HCT116 (cell line): Measurements from ENCODE around the gene SEC14L1. TPM values are rescaled to one million over a fixed set of nuclear protein-coding genes. Genes with fewer than 3 reads are reported as not detected.

Experiments used
- ATAC-seq: fragments of 200-7000 bp; cut with Tn5 transposase; 2 replicates; pipeline ENCODE4 v1.9.1; 2020; ENCODE audit warnings: mild to moderate bottlenecking, moderate library complexity
- BruUV-seq: library from RNA; stranded (reverse); fragments of 400-500 nt; replicated peaks from 2 replicates; lab custom pipeline; 2021; lab: Mats Ljungman, UMichigan
- CTCF ChIA-PET: fragments of 300-600 bp; sonication (Branson Sonifier 250); formaldehyde crosslinking; loops from one replicate; lab custom pipeline; 2021; ENCODE audit warnings: antibody characterized with exemption; lab: Charles Lee
- POLR2A ChIA-PET: fragments of 300-600, 350-600 bp; sonication (Branson Sonifier 250); formaldehyde crosslinking; loops from one replicate; lab custom pipeline; 2021; ENCODE audit warnings: antibody characterized with exemption; lab: Charles Lee
- RAD21 ChIA-PET, 2 experiments: fragments of 300-600 bp; sonication (Branson Sonifier 250); formaldehyde crosslinking; loops; one replicate each; lab custom pipeline; 2023; ENCODE audit warnings: low total read pairs in 2 of 2; ENCODE audit not compliant: uncharacterized antibody in 2 of 2, unreplicated experiment in 2 of 2, low non-redundant PET in 1 of 2; lab: Charles Lee
- DNase-seq: peaks from one replicate; pipeline ENCODE4 v3.0.0-alpha.2; 2010; ENCODE audit warnings: low read depth, low spot score
- H2AFZ ChIP-seq: fragments of 200-600 bp; shearing (Covaris generic), sonication (generic); 2 replicates; pipeline ENCODE4 v1.6.1; 2017; ENCODE audit warnings: low read depth, mixed run types, mixed read lengths, antibody characterized with exemption, low read length; ENCODE audit not compliant: poor library complexity, severe bottlenecking
- H3K27ac ChIP-seq: 2 replicates; pipeline ENCODE4 v1.5.1; 2012; ENCODE audit warnings: low read depth, low read length
- H3K27me3 ChIP-seq: fragments of 200-600 bp; sonication (generic); 2 replicates; pipeline ENCODE4 v1.6.1; 2016; ENCODE audit warnings: mixed run types, low read length, mixed read lengths; ENCODE audit not compliant: insufficient read depth
- H3K36me3 ChIP-seq, 2 experiments: fragments of 200-500 bp in 1 of 2; fragments of 200-600 bp in 1 of 2; sonication (Bioruptor generic) in 1 of 2; sonication (generic) in 1 of 2; 2 replicates each; pipeline versions ENCODE4 v1.5.1 to v1.6.1; 2014 to 2016; ENCODE audit warnings: low read length in 2 of 2, inconsistent platforms in 1 of 2, mixed read lengths in 1 of 2, mixed run types in 1 of 2; ENCODE audit not compliant: insufficient read depth in 2 of 2, control insufficient read depth in 1 of 2
- H3K4me1 ChIP-seq, 2 experiments: fragments of 200-600 bp in 1 of 2; sonication (generic) in 1 of 2; 2 replicates each; pipeline versions ENCODE4 v1.5.1 to v1.6.1; 2012 to 2017; ENCODE audit warnings: low read length in 2 of 2, inconsistent platforms in 1 of 2, mild to moderate bottlenecking in 1 of 2, mixed read lengths in 1 of 2, mixed run types in 1 of 2, moderate library complexity in 1 of 2; ENCODE audit not compliant: insufficient read depth in 2 of 2, control insufficient read depth in 1 of 2
- H3K4me2 ChIP-seq: fragments of 200-600 bp; sonication (generic); 2 replicates; pipeline ENCODE4 v1.6.1; 2017; ENCODE audit warnings: mixed run types, low read length, mixed read lengths
- H3K4me3 ChIP-seq, 2 experiments: fragments of 200-600 bp in 1 of 2; sonication (generic) in 1 of 2; replicated peaks in 1 of 2; 2 replicates each; pipeline ENCODE4 v1.5.1; 2011 to 2016; ENCODE audit warnings: low read length in 2 of 2, control low read depth in 1 of 2, low read depth in 1 of 2, mild to moderate bottlenecking in 1 of 2, mixed read lengths in 1 of 2, mixed run types in 1 of 2
- H3K79me2 ChIP-seq: fragments of 200-600 bp; sonication (generic); 2 replicates; pipeline ENCODE4 v1.6.1; 2017; ENCODE audit warnings: mild to moderate bottlenecking, mixed run types, low read length, moderate library complexity, mixed read lengths; ENCODE audit not compliant: insufficient read depth
- H3K9ac ChIP-seq: fragments of 200-600 bp; sonication (generic); 2 replicates; pipeline ENCODE4 v1.6.1; 2016; ENCODE audit warnings: low read length, mixed read lengths
- H3K9me2 ChIP-seq: fragments of 200-600 bp; sonication (generic), shearing (Covaris generic); 2 replicates; pipeline ENCODE4 v1.6.1; 2017; ENCODE audit warnings: mixed run types, mild to moderate bottlenecking, moderate library complexity; ENCODE audit not compliant: insufficient read depth
- H3K9me3 ChIP-seq, 2 experiments: fragments of 200-500 bp in 1 of 2; fragments of 200-600 bp in 1 of 2; sonication (Bioruptor generic) in 1 of 2; sonication (generic) in 1 of 2; 2 replicates each; pipeline ENCODE4 v1.6.1; 2014 to 2017; ENCODE audit warnings: low read length in 2 of 2, mixed read lengths in 2 of 2, inconsistent platforms in 1 of 2, low read depth in 1 of 2, mild to moderate bottlenecking in 1 of 2, mixed run types in 1 of 2, moderate library complexity in 1 of 2; ENCODE audit not compliant: control insufficient read depth in 1 of 2, insufficient read depth in 1 of 2
- H4K20me1 ChIP-seq: fragments of 200-600 bp; sonication (generic), shearing (Covaris generic); 2 replicates; pipeline ENCODE4 v1.6.1; 2017; ENCODE audit warnings: mixed run types, mild to moderate bottlenecking, moderate library complexity; ENCODE audit not compliant: insufficient read depth
- CEBPB ChIP-seq: IDR thresholded peaks from 2 replicates; pipeline ENCODE4 v1.6.1; 2012; ENCODE audit warnings: low read depth
- CTCF ChIP-seq, 3 experiments: fragments of 200-600 bp in 1 of 3; sonication (generic) in 1 of 3; IDR thresholded peaks in 2 of 3; conservative IDR thresholded peaks in 1 of 3; 2 replicates each; pipeline ENCODE4 v1.5.1; 2012 to 2017; ENCODE audit warnings: low read depth in 2 of 3, low read length in 2 of 3, antibody characterized with exemption in 1 of 3, borderline replicate concordance in 1 of 3, control low read depth in 1 of 3, mild to moderate bottlenecking in 1 of 3, mixed read lengths in 1 of 3, mixed run types in 1 of 3, moderate library complexity in 1 of 3; ENCODE audit not compliant: insufficient read depth in 1 of 3
- EGR1 ChIP-seq: IDR thresholded peaks from 2 replicates; pipeline ENCODE4 v1.6.1; 2012; ENCODE audit warnings: low read depth
- ELF1 ChIP-seq: IDR thresholded peaks from 2 replicates; pipeline ENCODE4 v1.6.1; 2012; ENCODE audit warnings: low read depth, borderline replicate concordance
- REST ChIP-seq: IDR thresholded peaks from 2 replicates; pipeline ENCODE4 v1.6.1; 2012; ENCODE audit warnings: low read depth
- SP1 ChIP-seq: IDR thresholded peaks from 2 replicates; pipeline ENCODE4 v1.6.1; 2012; ENCODE audit warnings: low read depth
- ZNF274 ChIP-seq: fragments of 200-500 bp; sonication (Bioruptor generic); IDR thresholded peaks from 2 replicates; pipeline ENCODE4 v1.6.1; 2014; ENCODE audit warnings: mild to moderate bottlenecking, low read depth, low read length, inconsistent platforms
- intact Hi-C: fragments of 100-400 bp; cut with micrococcal nuclease; formaldehyde crosslinking; loops from 2 replicates; pipeline ENCODE4 v1.10.0; 2022
- total RNA-seq: library from RNA; stranded (reverse); gene quantifications from one replicate; pipeline ENCODE4 v1.2.1, GENCODE V29; 2021; ENCODE audit not compliant: unreplicated experiment

SEC14L1 gene
- total RNA-seq, 1 experiment from 2014 or later, result 59.7 TPM

GRCh38 chr17:77206158-77206956 lies 65.6 kb downstream of the SEC14L1 start:
- ATAC-seq (no peak), DNase-seq (no peak)
- Histone ChIP-seq H3K9me2 (no peaks in the 10 kb centered on the region), H3K9me3 (no peaks in the 10 kb centered on the region), H3K9ac (no peak overlapping the region), H3K27ac (no peak overlapping the region), H3K79me2 (no peaks in the 10 kb centered on the region), H3K4me2 (no peak overlapping the region), H3K36me3 (peaks cover 30 to 43% of the 10 kb centered on the region in 2 experiments; a peak in 3 of 4 replicates), H4K20me1 (no peaks in the 10 kb centered on the region), H3K4me1 (no peaks in the 10 kb centered on the region), H2AFZ (no peak overlapping the region), H3K27me3 (no peaks in the 10 kb centered on the region), H3K4me3 (no peak overlapping the region)
- CTCF ChIA-PET, result no interaction called here
- RAD21 ChIA-PET, result interaction anchor here in 1 of 2 experiments (0.7 kb wide), 1 partner anchor 771 kb away, joined by 3 read pairs; no protein-coding TSS in a partner anchor
- POLR2A ChIA-PET, result no interaction called here
- BruUV-seq, result no TSS peak
- intact Hi-C loops, result no loop called here
- TF ChIP-seq REST, result no peak
- TF ChIP-seq ZNF274, result no peak
- TF ChIP-seq EGR1, result no peak
- no peak for TF ChIP-seq ELF1
- TF ChIP-seq CTCF (IDR thresholded peaks at IDR 0.05 in 2 of 3, conservative IDR thresholded peaks at IDR 0.05 in 1 of 3; ENCODE audit: borderline replicate concordance in 1 of 3, insufficient read depth in 1 of 3, low read depth in 2 of 3, low read length in 2 of 3), result no peak
- TF ChIP-seq CEBPB, result no peak
- TF ChIP-seq SP1, result no peak
